GM19023 (cell line): Measurements from ENCODE around the gene CPPED1.

Experiments
- ATAC-seq: cut with Tn5 transposase; IDR thresholded peaks from one replicate; pipeline ENCODE4 v1.9.1; 2021; ENCODE audit warnings: mild to moderate bottlenecking, moderate library complexity; ENCODE audit not compliant: unreplicated experiment

The CPPED1 gene

DNA sequence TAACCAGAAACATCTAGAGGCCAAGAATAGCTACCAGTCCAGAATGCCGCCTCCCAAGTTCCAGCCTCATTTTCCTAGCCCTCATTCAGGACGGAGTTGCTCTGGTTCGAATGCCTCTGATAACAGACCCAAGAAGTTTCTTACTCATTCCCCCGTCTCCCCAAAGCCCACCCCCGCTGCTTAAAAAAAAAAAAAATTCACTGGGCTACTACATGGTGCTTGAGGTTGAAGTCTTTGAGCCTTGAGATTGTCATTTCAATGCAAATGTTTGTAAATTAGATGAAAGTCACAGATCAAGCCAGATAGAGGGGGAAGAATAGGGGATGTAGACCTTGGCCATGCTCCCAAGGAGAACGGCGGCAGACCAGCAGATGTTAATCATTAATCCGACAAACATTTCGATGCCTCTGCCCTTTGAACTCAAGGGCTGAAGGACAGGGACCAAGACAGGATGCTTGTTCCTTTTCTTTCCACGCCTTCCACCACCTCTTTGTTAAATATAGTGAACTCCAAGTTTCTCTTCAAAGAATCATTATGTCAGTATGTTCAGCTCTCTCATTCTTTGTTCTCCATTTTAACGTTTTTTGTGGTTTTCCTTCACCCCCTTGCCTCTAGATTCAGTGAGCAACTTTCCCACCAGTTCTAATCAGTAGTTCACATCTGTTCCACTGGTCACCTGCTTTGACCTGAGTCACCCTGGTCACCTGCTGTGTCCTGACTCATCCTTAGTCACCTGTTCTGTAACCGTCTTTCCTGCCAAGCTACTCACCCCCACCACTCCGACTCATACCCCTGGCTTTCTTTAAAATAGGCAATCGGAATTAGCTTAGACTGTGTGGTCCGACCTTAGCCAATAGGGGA lies 190.3 kb downstream of the CPPED1 start:
- ATAC-seq, result peak; percentile 57

DNA sequence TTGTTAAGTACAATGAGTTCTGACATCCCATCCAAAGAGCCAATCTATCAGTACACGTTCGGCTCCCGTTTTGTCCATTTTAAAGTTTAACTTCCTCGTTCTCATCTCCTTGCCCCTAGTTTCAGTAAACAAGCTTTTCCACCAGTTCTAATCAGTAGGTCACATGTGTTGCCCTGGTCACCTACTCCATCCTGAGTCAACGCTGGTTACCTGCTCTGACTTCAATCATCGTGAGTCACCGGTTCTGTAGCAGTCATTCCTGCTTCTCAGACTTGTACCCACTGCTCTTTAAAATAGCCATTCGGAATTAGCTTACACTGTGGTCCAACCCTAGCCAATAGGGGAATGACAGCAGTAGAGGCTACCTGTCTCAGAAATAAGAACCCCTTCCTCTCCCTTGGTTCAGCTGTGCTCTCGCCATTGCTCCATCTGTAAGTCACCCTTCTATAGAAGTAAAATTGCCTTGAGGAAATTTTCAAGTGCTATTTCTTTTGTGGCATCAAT lies 191.0 kb downstream of the CPPED1 start:
- ATAC-seq, result no peak

DNA sequence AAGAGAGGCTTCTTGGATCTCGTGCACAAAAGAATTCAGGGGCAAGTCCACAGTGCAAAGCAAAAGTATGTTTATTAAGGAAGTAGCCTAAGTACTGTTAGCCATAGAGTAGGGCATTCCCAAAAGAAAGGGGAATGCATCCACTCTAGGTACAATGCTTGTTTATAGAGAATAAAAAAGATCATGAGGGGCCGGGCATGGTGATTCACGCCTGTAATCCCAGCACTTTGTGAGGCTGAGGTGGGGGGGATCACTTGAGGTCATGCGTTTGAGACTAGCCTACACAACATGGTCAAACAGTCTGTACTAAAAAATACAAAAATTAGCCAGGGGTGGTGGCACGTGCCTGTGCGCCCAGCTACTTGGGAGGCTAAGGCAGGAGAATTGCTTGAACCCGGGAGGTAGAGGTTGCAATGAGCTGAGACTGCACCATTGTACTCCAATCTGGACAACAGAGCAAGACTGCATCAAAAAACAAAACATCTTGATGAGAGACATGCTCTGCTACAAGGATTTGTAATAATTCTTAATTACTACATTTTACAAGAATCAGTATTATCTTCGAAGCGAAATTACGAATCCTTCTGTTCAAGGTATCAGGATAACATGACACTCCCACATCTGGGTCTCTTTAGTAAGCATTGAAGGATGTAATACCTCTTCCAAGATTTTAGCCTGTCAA lies 191.6 kb downstream of the CPPED1 start:
- no peak for ATAC-seq

GRCh38 chr16:12611006-12611477 lies 192.6 kb downstream of the CPPED1 start:
- no peak for ATAC-seq

GRCh38 chr16:12609937-12610699 lies 193.6 kb downstream of the CPPED1 start:
- ATAC-seq, result no peak
